Endometrium (tissue), 2 donors: ENCODE measurements around the gene TGFBR3.

Experiments used
- FAIRE-seq: peaks from 2 replicates; lab custom pipeline; 2012; peaks lifted over from hg19 to GRCh38; lab: Jason Lieb, UNC
- donor health status: control.
- donor health status: control.

TGFBR3 gene

GRCh38 chr1:91732291-91733107 lies 153.5 kb downstream of the TGFBR3 start:
- no peak for FAIRE-seq

- no peak for FAIRE-seq
Measured at GRCh38 chr1:91731815-91732214, 154.1 kb downstream of the TGFBR3 start.

- FAIRE-seq = no peak
Measured at GRCh38 chr1:91730801-91731732, 154.9 kb downstream of the TGFBR3 start.

GRCh38 chr1:91729621-91730358 lies 156.2 kb downstream of the TGFBR3 start:
- FAIRE-seq = no peak

- peak; percentile 58 for FAIRE-seq
Measured at GRCh38 chr1:91727763-91728162, 158.2 kb downstream of the TGFBR3 start.

- peak; percentile 51 for FAIRE-seq
Measured at GRCh38 chr1:91725989-91726721, 159.8 kb downstream of the TGFBR3 start.

GRCh38 chr1:91725618-91725988 lies 160.3 kb downstream of the TGFBR3 start:
- FAIRE-seq = no peak

- FAIRE-seq = no peak
Measured at GRCh38 chr1:91724644-91725043, 161.3 kb downstream of the TGFBR3 start.

GRCh38 chr1:91724231-91724630 lies 161.7 kb downstream of the TGFBR3 start:
- FAIRE-seq = no peak

GRCh38 chr1:91720044-91720443 lies 165.9 kb downstream of the TGFBR3 start:
- FAIRE-seq = no peak

GRCh38 chr1:91718877-91719276 lies 167.1 kb downstream of the TGFBR3 start:
- FAIRE-seq = no peak

- FAIRE-seq = no peak
Measured at GRCh38 chr1:91718368-91718767, 167.6 kb downstream of the TGFBR3 start.

- FAIRE-seq = no peak
Measured at GRCh38 chr1:91717839-91718238, 168.1 kb downstream of the TGFBR3 start.

- FAIRE-seq = no peak
Measured at GRCh38 chr1:91716339-91716738, 169.6 kb downstream of the TGFBR3 start.

- FAIRE-seq = no peak
Measured at GRCh38 chr1:91715416-91716000, 170.4 kb downstream of the TGFBR3 start.

- FAIRE-seq = no peak
Measured at GRCh38 chr1:91714867-91715381, 171.0 kb downstream of the TGFBR3 start.

GRCh38 chr1:91712981-91713841 lies 172.7 kb downstream of the TGFBR3 start:
- no peak for FAIRE-seq

GRCh38 chr1:91712393-91712792 lies 173.6 kb downstream of the TGFBR3 start:
- no peak for FAIRE-seq

- no peak for FAIRE-seq
Measured at GRCh38 chr1:91711504-91712247, 174.3 kb downstream of the TGFBR3 start.
